Stimulated activated CD8-positive, alpha-beta memory T cell treated with anti-CD3 and anti-CD28 coated beads, Interleukin-4, amount 100 ng/mL, for 48 hours (primary cell): ENCODE measurements around the gene PCYT1A.
"Not testable (repeated sequence)": the region's sequence is repeated elsewhere in the genome, so short reads cannot be mapped to it uniquely, and the experiment has no call there.

ENCODE experiments used
- DNase-seq: peaks from one replicate; pipeline ENCODE4 v3.0.0-alpha.2; 2020

Gene PCYT1A

GRCh38 chr3:196284396-196284795 is 3.1 kb downstream of the PCYT1A start:
- DNase-seq: no peak

DNA sequence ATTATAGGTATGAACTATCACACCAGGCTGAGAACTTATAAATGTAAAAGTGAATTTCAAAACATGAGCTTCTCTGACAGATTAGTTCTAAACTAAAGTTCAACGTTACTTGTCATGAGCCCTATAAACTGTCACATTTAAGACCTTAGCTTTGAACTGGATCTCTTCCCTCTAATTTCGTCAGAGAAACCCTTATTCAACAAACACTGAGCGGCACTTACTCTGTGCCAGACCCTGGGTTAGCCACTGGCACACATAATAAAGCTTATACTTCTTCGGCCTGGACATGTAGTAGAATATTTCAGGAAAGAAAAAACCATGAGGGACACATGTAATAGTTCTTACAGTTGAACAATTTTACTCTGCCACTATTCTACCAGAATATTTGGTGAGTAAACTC is 5.6 kb downstream of the PCYT1A start:
- no peak for DNase-seq

GRCh38 chr3:196280689-196281440 is 6.7 kb downstream of the PCYT1A start:
- no peak for DNase-seq

DNA sequence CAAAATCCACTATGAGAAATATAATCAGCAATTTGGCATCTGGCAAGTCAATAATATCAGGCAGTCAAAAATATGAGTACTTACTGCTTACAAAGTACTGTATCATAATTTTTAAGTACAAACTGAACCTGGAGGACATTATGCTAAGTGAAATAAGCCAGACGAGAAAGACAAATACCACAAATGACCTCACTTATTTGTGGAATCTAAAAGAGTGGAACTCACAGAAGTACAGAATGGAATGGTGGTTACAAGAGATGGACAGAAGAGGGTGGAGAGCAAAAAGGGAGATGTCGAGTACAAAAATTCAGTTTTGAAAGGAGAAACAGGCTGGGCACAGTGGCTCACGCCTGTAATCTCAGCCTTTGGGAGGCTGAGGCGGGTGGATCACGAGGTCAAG is 12.4 kb downstream of the PCYT1A start:
- DNase-seq: no peak

- peak; percentile 68 for DNase-seq
Observed at GRCh38 chr3:196274585-196274984, 12.9 kb downstream of the PCYT1A start.

DNA sequence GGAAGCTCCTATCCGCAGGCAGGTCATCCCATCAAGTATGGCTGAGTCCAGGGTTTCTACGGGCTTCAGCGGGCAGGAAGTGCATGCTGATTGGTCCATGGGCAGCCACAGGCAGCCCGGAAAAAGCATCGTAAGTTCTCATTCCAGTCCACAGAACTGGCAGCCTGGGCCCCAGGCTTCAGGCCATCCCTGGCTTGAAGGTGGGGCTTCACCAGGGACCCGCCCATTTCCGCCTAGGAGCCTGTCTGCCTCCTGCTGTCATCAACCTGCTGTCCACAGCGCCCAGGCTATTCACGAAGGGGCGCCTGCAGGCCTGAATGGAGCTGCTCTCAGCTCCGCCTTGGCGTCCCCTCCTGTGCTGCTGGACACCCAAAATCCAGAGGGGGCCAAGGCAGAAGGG is 13.9 kb downstream of the PCYT1A start:
- no peak for DNase-seq

DNA sequence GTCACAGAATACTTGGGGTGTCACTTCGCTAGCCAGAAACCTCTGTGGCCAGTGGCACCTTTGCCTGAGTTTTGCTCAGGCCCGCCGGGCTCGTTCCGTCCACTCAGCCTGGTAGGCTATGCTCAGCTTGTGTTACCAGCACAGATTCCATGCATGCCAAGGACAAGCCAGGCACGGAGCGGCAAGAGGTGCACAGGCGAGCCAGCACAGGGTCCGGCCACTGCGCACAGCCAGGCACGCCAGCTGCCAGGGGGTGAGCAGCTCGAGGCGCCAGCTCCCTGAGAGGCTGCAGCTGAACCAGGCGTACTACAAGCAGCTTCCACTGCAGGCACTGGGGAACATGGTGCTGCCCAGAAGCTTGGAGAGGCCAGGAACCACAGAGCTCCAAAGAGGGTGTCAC is 14.7 kb downstream of the PCYT1A start:
- DNase-seq: no peak

DNA sequence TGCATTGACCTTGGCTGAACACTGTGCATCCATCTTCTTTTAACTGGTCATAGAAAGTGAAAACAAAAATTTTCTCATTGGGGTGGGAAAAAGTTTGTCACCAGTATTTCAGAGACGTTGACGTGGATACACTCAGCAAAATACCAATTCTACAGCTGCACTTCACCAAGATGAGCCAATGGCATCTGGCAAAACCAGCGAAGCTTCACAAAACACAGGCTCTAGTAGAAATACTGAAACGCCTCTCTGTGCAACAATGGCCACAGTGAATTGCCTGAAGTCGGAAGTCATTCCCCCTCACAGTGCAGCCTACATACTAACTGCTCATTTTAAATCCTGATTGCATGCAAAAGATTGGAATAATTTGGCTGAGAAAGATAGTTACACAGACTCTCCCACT is 17.0 kb downstream of the PCYT1A start:
- no peak for DNase-seq

GRCh38 chr3:196268284-196269163 is 19.0 kb downstream of the PCYT1A start:
- DNase-seq: no peak

- DNase-seq: no peak
Observed at GRCh38 chr3:196263819-196264218, 23.7 kb downstream of the PCYT1A start.

DNA sequence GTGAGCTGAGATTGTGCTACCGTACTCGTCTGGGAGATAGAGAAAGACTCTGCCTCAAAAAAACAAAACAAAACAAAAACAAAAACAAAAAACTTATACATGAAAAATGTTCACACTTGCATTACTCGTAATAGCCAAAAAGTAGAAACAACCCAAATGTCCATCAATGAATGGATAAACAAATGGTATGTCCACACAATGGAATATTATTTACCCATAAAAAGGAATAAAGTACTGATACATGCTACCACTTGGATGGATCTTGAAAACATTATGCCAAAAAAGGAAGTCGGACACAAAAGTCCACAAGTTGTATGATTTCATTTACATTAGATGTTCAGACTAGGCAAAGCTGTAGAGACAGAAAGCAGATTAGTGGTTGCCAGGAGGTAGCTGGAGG is 26.7 kb downstream of the PCYT1A start:
- no peak for DNase-seq

- DNase-seq: no peak
Observed at GRCh38 chr3:196255776-196256175, 31.8 kb downstream of the PCYT1A start.

GRCh38 chr3:196254376-196255283 is 32.9 kb downstream of the PCYT1A start:
- no peak for DNase-seq

DNA sequence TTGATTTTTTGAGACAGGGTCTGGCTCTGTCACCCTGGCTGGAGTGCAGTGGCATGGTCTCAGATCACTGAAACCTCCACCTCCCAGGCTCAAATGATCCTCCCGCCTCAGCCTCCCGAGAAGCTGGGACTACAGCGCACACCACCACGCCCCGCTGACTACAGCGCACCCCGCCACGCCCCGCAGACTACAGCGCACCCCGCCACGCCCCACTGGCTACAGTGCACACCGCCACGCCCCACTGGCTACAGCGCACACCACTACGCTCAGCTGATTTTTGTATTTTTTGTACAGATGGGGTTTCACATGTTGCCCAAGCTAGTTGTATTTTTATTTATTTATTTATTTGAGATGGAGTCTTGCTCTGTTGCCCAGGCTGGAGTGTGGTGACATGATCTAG is 35.6 kb downstream of the PCYT1A start:
- no peak for DNase-seq

- DNase-seq: no peak
Observed at GRCh38 chr3:196246612-196247308, 40.8 kb downstream of the PCYT1A start.

DNA sequence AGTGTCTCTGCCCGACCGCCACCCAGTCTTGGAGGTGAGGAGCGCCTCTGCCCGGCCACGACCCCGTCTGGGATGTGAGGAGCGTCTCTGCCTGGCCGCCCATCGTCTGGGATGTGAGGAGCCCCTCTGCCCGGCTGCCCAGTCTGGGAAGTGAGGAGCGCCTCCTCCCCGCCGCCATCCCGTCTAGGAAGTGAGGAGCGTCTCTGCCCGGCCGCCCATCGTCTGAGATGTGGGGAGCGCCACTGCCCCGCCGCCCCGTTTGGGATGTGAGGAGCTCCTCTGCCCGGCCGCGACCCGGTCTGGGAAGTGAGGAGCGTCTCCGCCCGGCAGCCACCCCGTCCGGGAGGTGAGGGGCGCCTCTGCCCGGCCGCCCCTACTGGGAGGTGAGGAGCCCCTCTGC is 43.4 kb downstream of the PCYT1A start:
- not testable (repeated sequence) for DNase-seq

DNA sequence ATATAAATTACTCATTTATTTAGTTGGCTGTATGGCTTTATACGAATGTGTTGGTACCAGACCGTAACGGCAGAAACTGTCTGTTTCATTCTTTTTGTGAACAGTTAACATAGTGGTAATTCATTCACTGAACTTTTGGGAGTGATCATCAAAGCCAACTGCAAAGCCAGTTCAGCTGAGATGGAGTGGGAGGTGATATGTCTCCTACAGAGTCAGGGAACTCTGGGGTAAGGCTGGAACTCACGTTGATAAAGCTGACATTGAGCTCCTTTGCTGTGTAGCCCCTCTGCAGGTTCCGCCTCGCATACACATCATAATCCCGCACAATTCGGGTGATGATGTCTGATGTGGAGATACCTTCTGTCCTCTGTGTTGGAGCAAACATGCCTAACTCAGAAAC is 45.8 kb downstream of the PCYT1A start:
- DNase-seq: no peak

- no peak for DNase-seq
Observed at GRCh38 chr3:196240424-196240823, 47.1 kb downstream of the PCYT1A start.

DNA sequence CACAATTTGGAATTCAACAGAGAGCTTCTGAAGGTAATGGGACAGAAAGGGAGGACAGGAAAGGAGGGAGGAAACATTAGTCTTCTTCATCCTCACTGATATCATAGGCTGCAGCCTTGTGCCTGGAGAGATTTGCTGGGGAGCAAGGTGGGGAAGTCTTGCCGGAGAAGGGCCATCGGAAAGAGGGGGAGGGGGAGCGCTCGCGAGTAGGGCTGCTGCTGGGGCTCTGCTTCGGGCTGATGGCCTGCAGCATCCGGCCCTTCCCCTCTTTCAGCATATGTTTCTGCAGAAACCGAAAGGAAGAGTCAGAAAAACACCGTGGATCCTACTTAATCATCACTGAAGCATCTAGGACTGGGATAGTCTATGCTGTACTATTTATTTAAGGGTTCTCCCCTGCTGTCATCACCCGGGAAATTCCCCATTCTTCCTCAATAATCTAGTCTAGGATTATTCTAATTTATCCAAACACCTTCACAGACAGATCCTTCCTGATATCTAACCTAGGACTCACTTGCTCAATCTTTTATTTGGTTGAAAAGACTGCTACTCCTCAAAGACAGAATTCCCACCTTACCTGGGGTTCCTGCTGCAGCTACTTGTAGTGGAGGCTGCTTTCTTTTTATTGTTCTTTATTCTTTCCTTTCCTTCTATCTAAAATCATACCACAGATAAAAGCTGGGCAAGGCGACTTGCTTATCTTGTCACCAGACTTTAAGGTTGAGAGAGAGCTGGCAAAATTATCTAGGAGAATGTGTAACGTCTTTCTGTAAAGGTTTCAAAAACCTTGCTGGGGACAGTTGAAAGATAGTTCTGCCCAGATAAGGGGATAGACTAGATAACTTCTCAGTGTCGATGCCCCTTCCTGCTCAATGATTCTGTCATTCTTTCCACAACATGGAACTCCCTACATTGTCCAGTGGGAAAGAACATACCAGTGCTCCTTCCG is 48.6 kb downstream of the PCYT1A start:
- DNase-seq: no peak

GRCh38 chr3:196237203-196237602 is 50.3 kb downstream of the PCYT1A start:
- DNase-seq: no peak

GRCh38 chr3:196236223-196236622 is 51.3 kb downstream of the PCYT1A start:
- DNase-seq: no peak
